ENCODE data around the gene PDIA6.
"Not testable (repeated sequence)": the region's sequence is repeated elsewhere in the genome, so short reads cannot be mapped to it uniquely, and the experiment has no call there.

PDIA6 gene

DNA sequence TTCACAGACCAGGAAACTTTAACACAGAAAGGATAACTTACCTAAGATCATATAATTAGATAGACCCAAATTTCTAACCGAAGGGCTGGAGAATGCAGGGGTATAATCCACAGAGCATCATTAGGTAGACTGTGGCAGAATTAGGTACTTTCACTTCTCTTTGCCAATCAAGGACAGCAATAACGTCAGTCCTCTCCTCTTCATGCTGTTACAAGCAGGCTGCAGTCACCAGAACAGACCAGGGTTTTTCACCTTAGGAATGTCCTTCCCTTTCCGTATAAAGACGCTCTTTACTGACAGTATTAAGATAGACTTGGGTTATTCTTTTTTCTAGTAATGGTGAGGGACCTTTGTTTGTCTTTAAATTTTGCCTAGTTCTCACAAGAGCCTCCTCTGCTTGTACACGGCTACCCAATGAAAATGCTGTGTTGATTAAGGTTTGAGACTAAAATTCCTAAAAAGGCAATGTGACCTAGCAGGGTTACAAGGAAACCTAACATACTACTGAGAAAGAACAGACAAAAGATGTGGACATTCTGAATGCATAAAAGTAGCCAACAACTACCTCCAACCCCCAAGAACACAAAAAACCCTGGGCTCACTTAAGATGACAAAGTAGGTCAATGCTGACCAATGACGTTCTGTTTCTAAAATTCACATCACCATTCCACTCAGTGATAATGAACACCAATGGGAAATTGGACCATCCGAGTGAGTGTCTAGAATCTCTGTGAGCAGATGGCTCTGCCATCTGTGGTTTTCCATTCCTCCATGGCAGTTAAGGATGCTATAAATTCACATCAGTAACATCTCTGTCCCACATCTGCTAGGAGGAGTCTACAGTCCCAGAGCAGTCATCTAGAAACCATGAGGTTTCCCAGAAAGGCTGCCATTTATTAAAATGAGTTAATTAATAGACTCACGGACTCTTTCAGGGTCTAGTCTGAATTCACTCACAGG, 2.1 kb downstream of the PDIA6 start:
- peak; percentile 69 for DNase-seq (ENCODE audit: low read depth)

GRCh38 chr2:10806543-10806942, 6.0 kb downstream of the PDIA6 start:
- no peak for DNase-seq (ENCODE audit: low read depth)

DNA sequence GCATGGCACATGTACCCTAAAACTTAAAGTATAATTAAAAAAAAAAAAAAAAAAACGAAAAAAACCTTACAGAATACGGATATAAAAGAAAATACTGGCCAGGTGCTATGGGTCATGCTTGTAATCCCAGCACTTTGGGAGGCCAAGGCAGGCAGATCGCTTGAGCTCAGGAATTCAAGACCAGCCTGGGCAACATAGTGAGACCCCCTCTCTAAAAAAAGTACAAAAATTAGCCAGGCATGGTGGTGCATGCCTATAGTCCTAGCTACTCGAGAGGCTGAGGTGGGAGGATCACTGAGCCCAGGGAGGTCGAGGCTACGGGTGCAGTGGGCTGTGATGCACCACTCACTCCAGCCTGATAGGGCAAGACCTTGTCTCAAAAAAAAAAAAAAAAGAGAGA, 6.6 kb downstream of the PDIA6 start:
- DNase-seq (ENCODE audit: low read depth), result not testable (repeated sequence)

GRCh38 chr2:10802657-10803056, 9.9 kb downstream of the PDIA6 start:
- no peak for DNase-seq (ENCODE audit: low read depth)

DNA sequence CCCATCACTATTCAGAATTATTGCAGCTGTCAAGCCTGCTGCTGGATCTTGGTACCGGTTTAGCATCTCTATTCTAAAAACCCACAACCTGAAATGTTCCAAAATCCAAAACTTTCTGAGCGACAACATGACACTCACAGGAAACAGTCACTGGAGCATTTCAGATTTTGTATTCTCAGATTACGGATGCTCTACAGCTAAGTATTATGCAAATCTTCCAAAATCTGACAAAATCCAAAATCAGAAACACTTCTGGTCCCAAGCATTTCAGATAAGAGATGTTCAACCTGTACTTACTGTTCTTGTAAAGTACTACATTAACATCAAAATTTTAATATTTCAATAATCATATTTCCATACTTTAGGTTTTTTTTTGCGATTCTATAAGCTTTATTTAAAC, 12.4 kb downstream of the PDIA6 start:
- no peak for DNase-seq (ENCODE audit: low read depth)

GRCh38 chr2:10798783-10799182, 13.8 kb downstream of the PDIA6 start:
- no peak for DNase-seq (ENCODE audit: low read depth)

DNA sequence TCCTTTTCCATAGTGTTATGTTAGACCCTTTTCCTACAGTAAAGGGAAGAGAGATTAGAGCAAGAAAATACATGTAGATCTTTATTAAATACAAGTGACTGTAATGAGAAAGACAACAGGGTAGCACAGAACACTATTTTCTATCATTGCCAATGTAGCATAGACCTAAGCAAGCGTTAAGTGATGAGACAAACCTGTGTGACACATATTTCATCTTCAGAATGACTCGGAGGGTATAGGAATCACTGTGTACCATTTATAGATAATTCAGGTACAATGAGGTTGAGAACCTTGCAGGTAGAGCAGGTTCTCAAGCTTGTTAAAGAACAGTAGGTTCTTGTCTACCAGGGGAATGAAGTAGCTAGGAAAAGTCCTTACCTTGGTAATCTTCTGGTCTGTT, 15.9 kb downstream of the PDIA6 start:
- DNase-seq (ENCODE audit: low read depth), result no peak

DNA sequence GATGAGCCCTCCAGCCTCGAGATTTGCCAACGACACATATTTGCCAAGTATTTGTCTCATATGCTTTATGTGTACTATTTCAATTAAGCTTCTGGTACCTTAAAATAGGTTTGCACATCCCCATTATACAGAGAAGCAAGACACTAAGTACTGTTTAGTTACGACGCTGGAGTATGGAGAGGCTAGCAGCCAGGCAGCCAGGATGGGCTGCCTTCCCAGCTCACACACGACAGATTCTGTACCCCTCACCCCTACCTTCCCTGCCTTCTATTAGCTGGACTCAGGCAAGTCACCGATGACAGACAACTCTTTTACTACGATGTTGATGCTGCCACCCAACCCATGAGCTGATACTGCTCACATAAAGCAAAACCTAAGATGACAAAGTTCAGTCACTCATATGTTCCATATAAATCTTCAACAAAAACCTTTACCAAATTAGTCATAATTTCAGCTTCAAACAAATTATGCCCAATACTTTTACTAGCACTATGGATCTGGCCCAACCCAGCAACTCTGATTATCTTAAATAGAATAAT, 17.0 kb downstream of the PDIA6 start:
- no peak for DNase-seq (ENCODE audit: low read depth)

- DNase-seq (ENCODE audit: low read depth), result no peak
Observed at GRCh38 chr2:10794876-10795275, 17.7 kb downstream of the PDIA6 start.

GRCh38 chr2:10793816-10794215, 18.8 kb downstream of the PDIA6 start:
- DNase-seq (ENCODE audit: low read depth), result no peak

- DNase-seq (ENCODE audit: low read depth), result no peak
Observed at GRCh38 chr2:10792660-10793400, 19.8 kb downstream of the PDIA6 start.

DNA sequence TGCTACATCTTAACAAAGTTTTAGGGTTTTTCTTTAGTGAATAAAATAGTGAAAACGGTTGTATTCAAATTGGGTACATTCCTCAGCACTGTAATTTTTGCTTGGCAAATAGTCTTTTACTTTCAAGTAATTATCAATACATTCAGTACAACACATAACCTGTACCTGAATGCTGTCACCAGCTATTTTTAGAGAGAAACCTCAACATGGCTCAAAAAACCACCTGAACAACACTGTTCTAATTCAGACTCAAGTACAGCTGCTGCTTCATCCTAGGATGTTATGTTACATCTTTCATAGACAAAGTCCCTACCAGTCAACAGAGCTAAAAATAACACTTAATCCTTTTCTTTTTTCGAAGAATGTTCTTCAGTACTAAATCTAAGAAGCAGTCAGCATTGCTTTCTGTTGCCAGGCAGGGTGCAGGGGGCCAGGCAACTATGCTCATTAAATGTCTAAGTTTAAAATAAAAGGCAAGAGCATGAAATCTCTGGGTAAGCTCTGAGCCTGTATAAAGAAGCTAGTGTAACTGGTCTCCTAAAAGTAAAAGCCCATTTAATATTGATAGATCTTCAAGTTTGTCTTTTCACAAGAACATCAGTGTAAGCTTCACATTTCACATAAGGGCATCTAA, 20.5 kb downstream of the PDIA6 start:
- DNase-seq (ENCODE audit: low read depth), result no peak

DNA sequence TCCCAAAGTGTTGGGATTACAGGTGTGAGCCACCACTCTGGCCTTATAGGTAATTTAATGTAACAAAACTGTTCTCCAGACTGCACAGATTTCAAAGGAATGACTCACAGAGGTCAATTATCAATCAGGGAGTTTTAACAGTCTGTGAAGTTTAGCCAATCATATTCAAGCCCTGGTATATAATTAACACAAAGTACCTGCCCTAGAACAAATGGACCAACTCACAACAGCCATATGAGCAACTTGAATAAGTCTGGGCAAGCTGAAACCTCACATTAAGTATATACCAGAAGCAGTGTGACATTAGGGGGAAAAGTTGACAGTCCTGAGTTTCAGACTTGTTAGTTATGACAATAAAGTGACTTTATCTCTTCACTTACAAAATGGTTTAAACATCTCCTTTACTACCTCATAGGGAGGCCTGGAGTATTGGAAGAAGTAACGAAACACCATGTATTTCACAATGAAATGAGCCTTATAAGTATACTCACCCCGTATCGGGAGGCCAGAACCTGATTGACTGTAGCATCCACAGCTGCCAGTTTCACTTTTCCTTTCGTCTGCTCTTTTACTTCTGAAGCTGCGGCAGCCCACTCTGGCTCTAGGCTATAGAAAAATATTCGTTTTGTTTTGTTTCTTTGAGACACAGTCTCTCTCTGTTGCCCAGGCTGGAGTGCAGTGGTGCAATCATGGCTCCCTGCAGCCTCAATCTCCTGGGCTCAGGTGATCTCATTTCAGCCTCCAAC, 22.2 kb downstream of the PDIA6 start:
- no peak for DNase-seq (ENCODE audit: low read depth)

GRCh38 chr2:10788855-10789254, 23.7 kb downstream of the PDIA6 start:
- DNase-seq (ENCODE audit: low read depth), result no peak

- peak; percentile 15 for DNase-seq (ENCODE audit: low read depth)
Observed at GRCh38 chr2:10787176-10787968, 25.2 kb downstream of the PDIA6 start.

- DNase-seq (ENCODE audit: low read depth), result no peak
Observed at GRCh38 chr2:10786240-10786982, 26.2 kb downstream of the PDIA6 start.

DNA sequence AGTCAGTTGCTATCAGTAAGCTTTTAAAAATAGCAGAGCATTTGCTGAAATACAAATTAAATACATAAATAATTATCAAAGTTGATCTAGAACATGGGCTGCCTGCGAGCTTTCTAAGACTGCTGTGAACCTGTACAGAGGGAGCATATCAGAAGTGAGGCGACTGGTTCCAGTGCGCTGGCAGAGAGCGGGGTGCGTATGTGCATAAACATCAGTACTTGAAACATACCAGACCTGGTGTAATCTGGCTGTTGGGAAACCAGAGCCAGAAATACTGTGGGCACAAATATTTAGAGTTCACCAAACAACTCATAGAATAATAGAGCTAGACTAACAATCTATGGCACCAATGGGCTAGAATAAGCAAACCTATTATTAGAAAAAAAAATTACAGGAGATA, 27.3 kb downstream of the PDIA6 start:
- no peak for DNase-seq (ENCODE audit: low read depth)

DNA sequence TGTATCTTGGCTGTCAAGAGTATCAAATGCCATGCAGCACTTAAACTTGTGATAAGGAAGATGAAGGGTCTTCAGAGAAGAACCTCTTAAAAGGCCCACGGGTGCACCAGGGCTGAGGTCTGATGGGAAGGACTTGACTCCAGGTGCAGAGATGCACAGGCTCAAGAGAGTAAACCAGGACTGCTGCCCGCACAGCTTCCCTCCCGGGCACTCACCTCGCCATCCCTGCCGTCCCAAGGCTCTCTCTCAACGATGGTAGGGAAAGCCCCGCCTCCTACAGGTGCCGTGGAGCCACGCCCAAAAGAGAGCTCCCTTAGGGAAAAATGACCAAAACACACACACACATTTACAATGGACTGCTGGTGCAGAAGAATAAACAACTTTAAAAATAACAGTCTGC, 27.9 kb downstream of the PDIA6 start:
- no peak for DNase-seq (ENCODE audit: low read depth)

DNA sequence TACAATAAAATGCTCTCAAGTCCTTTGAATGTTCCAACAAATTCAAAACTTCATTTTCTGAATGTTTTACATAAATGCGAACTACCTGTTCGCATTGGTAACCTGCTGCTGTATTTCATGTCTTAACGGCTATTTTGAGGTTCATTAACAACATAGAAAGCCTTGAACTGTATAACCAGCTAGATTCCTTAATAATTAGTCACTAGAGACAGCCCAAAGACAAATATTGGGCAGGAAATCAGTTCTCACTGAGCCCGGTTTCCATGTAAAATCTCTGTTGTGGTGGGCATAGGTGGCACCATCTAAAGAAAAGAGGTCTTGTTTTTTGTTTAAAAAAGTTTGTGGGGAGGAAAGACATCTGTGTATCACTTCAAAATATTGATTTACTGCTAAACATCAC, 29.2 kb downstream of the PDIA6 start:
- DNase-seq (ENCODE audit: low read depth), result peak; percentile 25

GRCh38 chr2:10781746-10782145, 30.8 kb downstream of the PDIA6 start:
- no peak for DNase-seq (ENCODE audit: low read depth)
